K562 (cell line): Measurements from ENCODE around the gene LRRC51. TPM values are rescaled to one million over a fixed set of nuclear protein-coding genes. Genes with fewer than 3 reads are reported as not detected.

Experiments used
- ATAC-seq: fragments of 200-7000 bp; cut with Tn5 transposase; 3 replicates; pipeline ENCODE4 v1.9.1; 2020; ENCODE audit warnings: moderate library complexity
- BruUV-seq: library from RNA; stranded (reverse); fragments of 400-500 nt; replicated peaks from 2 replicates; lab custom pipeline; 2021; lab: Mats Ljungman, UMichigan
- CTCF ChIA-PET: fragments of 300-600 bp; formaldehyde crosslinking; extraction: SDS; loops from one replicate; lab custom pipeline; 2021; ENCODE audit warnings: low intra/inter-chr PET ratio; lab: Yijun Ruan, JAX
- POLR2A ChIA-PET: fragments of 300-600, 350-650 bp; sonication (Branson Sonifier 250); formaldehyde crosslinking; extraction: SDS; loops from one replicate; lab custom pipeline; 2021; ENCODE audit warnings: antibody characterized with exemption, inconsistent platforms; lab: Yijun Ruan, JAX
- DNase-seq, 4 experiments: peaks; one replicate each; pipeline versions ENCODE4 v3.0.0 to v3.0.0-alpha.2; 2011 to 2018; ENCODE audit warnings: low spot score in 3 of 4, mixed read lengths in 3 of 4; ENCODE audit errors: extremely low read depth in 1 of 4
- FAIRE-seq: peaks from 2 replicates; lab custom pipeline; 2011; peaks lifted over from hg19 to GRCh38; lab: Jason Lieb, UNC
- H2AFZ ChIP-seq: 2 replicates; pipeline ENCODE4 v1.6.0; 2011; ENCODE audit warnings: low read depth, low read length, control low read depth, inconsistent platforms
- H3K27ac ChIP-seq: fragments of 200-600 bp; 3 replicates; pipeline ENCODE4 v1.8.0; 2011; ENCODE audit warnings: low read depth, mild to moderate bottlenecking, control low read depth, inconsistent platforms, low read length, moderate library complexity, mixed read lengths; ENCODE audit errors: extremely low read depth
- H3K27me3 ChIP-seq, 2 experiments: fragments of 300-600 bp in 1 of 2; 2 replicates in 1 of 2; 3 replicates in 1 of 2; pipeline versions ENCODE4 v1.6.0 to v1.8.0; 2011; ENCODE audit warnings: inconsistent platforms in 2 of 2, low read length in 2 of 2, mild to moderate bottlenecking in 1 of 2, mixed read lengths in 1 of 2, moderate library complexity in 1 of 2; ENCODE audit not compliant: control insufficient read depth in 2 of 2, insufficient read depth in 2 of 2
- H3K36me3 ChIP-seq: fragments of 300-600 bp; 3 replicates; pipeline ENCODE4 v1.8.0; 2011; ENCODE audit warnings: mild to moderate bottlenecking, low read length, inconsistent platforms; ENCODE audit not compliant: control insufficient read depth, insufficient read depth
- H3K4me1 ChIP-seq, 2 experiments: fragments of 200-600 bp in 1 of 2; replicated peaks in 1 of 2; 2 replicates in 1 of 2; 3 replicates in 1 of 2; pipeline versions ENCODE4 v1.5.1 to v1.8.0; 2011; ENCODE audit warnings: inconsistent platforms in 2 of 2, low read length in 2 of 2, mild to moderate bottlenecking in 1 of 2, mixed read lengths in 1 of 2, moderate library complexity in 1 of 2; ENCODE audit not compliant: control insufficient read depth in 2 of 2, insufficient read depth in 2 of 2
- H3K4me2 ChIP-seq: 2 replicates; pipeline ENCODE4 v1.6.1; 2011; ENCODE audit warnings: low read length, control low read depth, inconsistent platforms, mixed read lengths; ENCODE audit not compliant: insufficient read depth
- H3K4me3 ChIP-seq: fragments of 200-600 bp; sonication (generic), shearing (Covaris generic); 2 replicates; pipeline ENCODE4 v1.5.1; 2016; ENCODE audit warnings: control low read depth, inconsistent platforms
- H3K79me2 ChIP-seq: fragments of 200-600 bp; 3 replicates; pipeline ENCODE4 v1.8.0; 2011; ENCODE audit warnings: low read length, inconsistent platforms; ENCODE audit not compliant: control insufficient read depth, insufficient read depth
- H3K9ac ChIP-seq, 2 experiments: 2 replicates each; pipeline versions ENCODE4 v1.6.0 to v1.6.1; 2011; ENCODE audit warnings: low read depth in 2 of 2, low read length in 2 of 2, control low read depth in 1 of 2, inconsistent platforms in 1 of 2, mild to moderate bottlenecking in 1 of 2, mixed read lengths in 1 of 2; ENCODE audit not compliant: insufficient read depth in 1 of 2
- H3K9me1 ChIP-seq: one replicate; pipeline ENCODE4 v1.6.0; 2011; ENCODE audit warnings: inconsistent platforms, mild to moderate bottlenecking, low read length, moderate library complexity; ENCODE audit not compliant: control insufficient read depth, insufficient read depth
- H3K9me3 ChIP-seq: replicated peaks from 2 replicates; pipeline ENCODE4 v1.5.1; 2011; ENCODE audit warnings: low read depth, low read length, inconsistent platforms; ENCODE audit not compliant: control insufficient read depth, insufficient read depth
- H4K20me1 ChIP-seq: replicated peaks from 2 replicates; pipeline ENCODE4 v1.6.1; 2011; ENCODE audit warnings: low read length, inconsistent platforms, mixed read lengths; ENCODE audit not compliant: control insufficient read depth, insufficient read depth
- CSDE1 ChIP-seq, 2 experiments: fragments of 450-650 bp; IDR thresholded peaks; 2 replicates each; pipeline ENCODE4 v1.6.1; 2016; ENCODE audit warnings: mild to moderate bottlenecking in 1 of 2
- GABPB1 ChIP-seq: sonication (generic); formaldehyde crosslinking; IDR thresholded peaks from 2 replicates; pipeline ENCODE4 v1.8.0; 2022; ENCODE audit warnings: mild to moderate bottlenecking, missing genetic modification reagents
- REST ChIP-seq, 2 experiments: fragments of 450-650 bp; formaldehyde crosslinking in 1 of 2; IDR thresholded peaks; 2 replicates each; pipeline versions ENCODE4 v1.4.0 to v1.6.1; 2014 to 2020; ENCODE audit warnings: mild to moderate bottlenecking in 2 of 2, borderline replicate concordance in 1 of 2, low read depth in 1 of 2
- RFX5 ChIP-seq: IDR thresholded peaks from 2 replicates; pipeline ENCODE4 v1.6.1; 2011; ENCODE audit warnings: low read depth, mild to moderate bottlenecking, improper control_type of control experiment, low read length
- RFX7 ChIP-seq: fragments of 250-450 bp; sonication (Bioruptor Pico); IDR thresholded peaks from 2 replicates; pipeline ENCODE4 v1.5.1; 2021; ENCODE audit warnings: mild to moderate bottlenecking
- SAP30 ChIP-seq: fragments of 200-600 bp; sonication (generic); IDR thresholded peaks from 2 replicates; pipeline ENCODE4 v1.6.1; 2012; ENCODE audit warnings: borderline replicate concordance, low read depth, mild to moderate bottlenecking, moderate library complexity, low read length, control low read depth, inconsistent platforms; ENCODE audit not compliant: insufficient read depth, poor library complexity, severe bottlenecking
- SNAPC5 ChIP-seq: fragments of 250-450 bp; sonication (Bioruptor Pico); IDR thresholded peaks from 2 replicates; pipeline ENCODE4 v1.8.0; 2021; ENCODE audit warnings: moderate library complexity, mild to moderate bottlenecking, inconsistent platforms
- ZC3H8 ChIP-seq: fragments of 450-650 bp; IDR thresholded peaks from 2 replicates; pipeline ENCODE4 v1.6.1; 2017
- ZNF175 ChIP-seq: fragments of 200-800 bp; sonication (Bioruptor generic); IDR thresholded peaks from 2 replicates; pipeline ENCODE4 v1.6.1; 2016; ENCODE audit warnings: low read depth, mild to moderate bottlenecking, missing genetic modification characterization, missing compliant biosample characterization
- ZNF449 ChIP-seq: fragments of 250-450 bp; sonication (Bioruptor Pico); IDR thresholded peaks from 2 replicates; pipeline ENCODE4 v1.8.0; 2022; ENCODE audit warnings: moderate library complexity, mild to moderate bottlenecking, inconsistent platforms
- WGBS: fragments of 100-300 bp; shearing (Covaris generic); methylation state at CpG from one replicate; pipeline ENCODE4 v1.1.6; 2016; ENCODE audit warnings: low coverage, mixed read lengths; ENCODE audit not compliant: insufficient coverage; ENCODE audit errors: missing lambda C conversion rate; 5-methylcytosine and 5-hydroxymethylcytosine counted together
- in situ Hi-C: fragments of 300-500 bp; cut with MboI; formaldehyde crosslinking; loops from 4 replicates; pipeline ENCODE4 v1.15.0; 2018; ENCODE audit warnings: inconsistent platforms, mixed read lengths
- intact Hi-C: fragments of 100-400 bp; cut with micrococcal nuclease; formaldehyde crosslinking; loops from 2 replicates; pipeline ENCODE4 v1.14.2; 2022
- polyA plus RNA-seq, 8 experiments: library from polyadenylated mRNA; depleted of rRNA in 4 of 8; stranded (reverse) in 5 of 8; unstranded in 3 of 8; fragments of >200 nt; fragmentation: Nextera tagmentation in 2 of 8; fragmentation: Illumina TruSeq in 1 of 8; extraction: Ambion mirVana in 2 of 8; extraction: Trizol in 1 of 8; gene quantifications; 2 replicates each; pipeline versions ENCODE4 v1.2.1 to v1.2.3, GENCODE V29; 2011 to 2014; ENCODE audit warnings: inconsistent platforms in 1 of 8, missing spikeins in 1 of 8
- total RNA-seq, 7 experiments: library from RNA; depleted of rRNA in 6 of 7; stranded (reverse); fragments of >200 nt in 6 of 7; fragmentation: Illumina TruSeq in 2 of 7; extraction: Trizol in 2 of 7; gene quantifications; 2 replicates each; pipeline versions ENCODE4 v1.2.1 to v1.2.3, GENCODE V29; 2011 to 2021; ENCODE audit warnings: low replicate concordance in 1 of 7

The LRRC51 gene
- total and polyA plus RNA-seq, 9 of the 15 experiments (the other 6 are each of a cell fraction or from before 2014, with no cell fraction given): 4.7 to 10.6 (median 5.6) TPM

GRCh38 chr11:72069787-72070251, 10.8 kb upstream of the LRRC51 start:
- no peaks in the 10 kb centered on the region for H3K9me3 ChIP-seq
- peak overlapping the region; percentile 16 to 85; a peak in 2 of 4 replicates for H3K9ac ChIP-seq
- no peak for FAIRE-seq
- no peaks in the 10 kb centered on the region for H3K27me3 ChIP-seq
- intact Hi-C loops: no loop called here
- CTCF ChIA-PET: no interaction called here
- peak overlapping the region; percentile 48; the same call in 1 of the 2 replicates for H2AFZ ChIP-seq
- 6% methylated on average over 2 of the region's 2 CpGs for WGBS
- peaks cover 80% of the 10 kb centered on the region for H3K79me2 ChIP-seq
- H3K4me3 ChIP-seq: no peak overlapping the region
- peak in 3 of 4 experiments; percentile 25 to 60 (median 27) for DNase-seq
- no peak overlapping the region; the same call in 1 of the 2 replicates for H3K4me2 ChIP-seq
- POLR2A ChIA-PET: interaction anchor here (1.0 to 3.1 kb wide), 4 partner anchors 8 to 43 kb away, joined by 3 to 13 read pairs (median 4); partner anchors contain the start of gene ANAPC15
- in situ Hi-C loops: no loop called here
- H3K27ac ChIP-seq: peak overlapping the region; percentile 64; the same call in 2 of the 3 replicates
- BruUV-seq: no TSS peak
- H3K36me3 ChIP-seq: peaks cover 56% of the 10 kb centered on the region
- H3K4me1 ChIP-seq: peaks cover 8 to 11% of the 10 kb centered on the region in 2 experiments; a peak in 4 of 5 replicates
- peak; percentile 84 for ATAC-seq
- H4K20me1 ChIP-seq: no peaks in the 10 kb centered on the region; the same call in 1 of the 2 replicates
- H3K9me1 ChIP-seq: peaks cover 4% of the 10 kb centered on the region
- TF ChIP-seq ZC3H8 (no peak), RFX7 (no peak), ZNF449 (CRISPR knock-in tag) (no peak; the same call in 1 of the 2 replicates), SNAPC5 (CRISPR knock-in tag) (no peak), REST (IDR thresholded peaks at IDR 0.05; ENCODE audit: borderline replicate concordance) (no peak), REST (CRISPR knock-in tag; IDR thresholded peaks at IDR 0.05; ENCODE audit: low read depth) (no peak), RFX5 (no peak), GABPB1 (CRISPR knock-in tag) (no peak), ZNF175 (CRISPR knock-in tag) (peak; percentile 93), SAP30 (no peak), CSDE1 (IDR thresholded peaks at IDR 0.05) (no peak)
